K562 treated with DMSO at 1 percent for 12 hours (cell line): ENCODE measurements around the gene DBF4B. TPM values are rescaled to one million over a fixed set of nuclear protein-coding genes. Genes with fewer than 3 reads are reported as not detected.

Experiments
- total RNA-seq: library from RNA; unstranded; fragments of 300-600 nt; gene quantifications from 2 replicates; pipeline ENCODE4 v1.2.3, GENCODE V29; 2022; ENCODE audit not compliant: insufficient read depth

DBF4B gene
- total RNA-seq: 10.1 and 25.6 TPM in 2 replicates

DNA sequence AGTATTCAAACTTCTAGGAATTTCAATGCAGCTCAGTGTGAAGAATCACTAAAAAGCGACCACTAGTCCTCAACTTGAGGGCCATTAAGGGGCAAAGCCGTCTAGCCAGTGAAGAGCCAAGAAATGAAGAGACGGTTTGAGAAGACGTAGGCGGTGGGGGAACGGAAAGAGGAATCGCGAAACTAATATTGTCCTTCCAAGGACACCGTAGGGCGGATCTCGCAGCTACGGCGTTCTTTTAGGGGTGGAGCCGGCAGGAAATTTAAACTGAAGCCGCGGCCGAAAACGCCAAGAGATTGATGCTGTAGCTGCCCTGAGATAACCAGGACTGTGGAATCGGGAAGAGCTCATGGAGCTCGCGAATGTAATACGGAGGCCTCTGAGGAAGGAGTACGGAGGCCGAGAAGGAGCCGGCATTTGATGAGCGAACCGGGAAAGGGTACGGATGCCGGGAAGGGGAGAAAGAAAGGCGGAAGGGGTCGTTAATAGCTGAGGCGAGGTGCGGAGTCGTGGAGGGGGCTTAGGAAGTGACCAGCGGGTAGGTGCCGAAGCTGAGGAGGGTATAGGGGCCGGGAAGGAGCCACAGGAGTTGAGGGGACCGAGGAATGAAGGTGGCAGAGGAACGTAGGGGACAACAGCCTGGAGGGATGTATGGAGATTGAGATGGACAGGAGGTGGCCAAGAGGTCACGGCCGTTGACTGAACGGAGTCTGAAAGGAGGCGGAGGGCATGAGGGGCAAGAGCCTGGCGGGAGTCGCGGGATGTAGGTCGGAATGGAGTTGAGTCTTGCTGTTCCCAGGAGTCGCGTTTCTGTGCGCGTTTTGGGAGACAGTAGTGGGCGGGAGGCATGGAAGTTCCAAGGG, at the start of gene DBF4B:
TSS of gene DBF4B (plus strand) at position 265 of the 863 bp plus-strand sequence. CDS start at position 421, 156 bp downstream.

GRCh38 chr17:44689477-44690217, 18.8 kb upstream of the DBF4B start, which contains the start of gene CCDC43:
TSS of gene CCDC43 (minus strand) at chr17:44689776. CDS start at chr17:44689753, 23 bp downstream.

GRCh38 chr17:44758414-44759085, 50.1 kb downstream of the DBF4B start, which contains the start of gene ADAM11:
TSS of gene ADAM11 (plus strand) at chr17:44758988. CDS start at chr17:44759200, 212 bp downstream.

Other genes starting within 250 kb of the DBF4B start
- gene GPATCH8, start 205.3 kb upstream of the DBF4B start, total RNA-seq: 3.9 and 22.2 TPM in 2 replicates
- 10.4 and 12.4 TPM in 2 replicates for gene FZD2, start 151.2 kb upstream of the DBF4B start, total RNA-seq
- gene MEIOC, start 52.2 kb upstream of the DBF4B start, total RNA-seq: not detected in 2 replicates
- 10.7 and 20.9 TPM in 2 replicates for gene CCDC43, start 18.9 kb upstream of the DBF4B start, total RNA-seq
- 1.5 TPM in 1 of 2 replicates, not detected in the other for gene ADAM11, start 50.3 kb downstream of the DBF4B start, total RNA-seq
- gene GJC1, start 121.6 kb downstream of the DBF4B start, total RNA-seq: 0.36 TPM in 1 of 2 replicates, not detected in the other
- gene HIGD1B, start 139.2 kb downstream of the DBF4B start, total RNA-seq: not detected in 2 replicates
- 54.1 and 93.8 TPM in 2 replicates for gene EFTUD2, start 190.8 kb downstream of the DBF4B start, total RNA-seq
- gene GFAP, start 206.8 kb downstream of the DBF4B start, total RNA-seq: 2.4 and 3.9 TPM in 2 replicates
- 9.7 and 24.0 TPM in 2 replicates for gene KIF18B, start 239.1 kb downstream of the DBF4B start, total RNA-seq